ENCODE data around the gene OPRD1. TPM values are rescaled to one million over a fixed set of nuclear protein-coding genes. Genes with fewer than 3 reads are reported as not detected.
"Not testable (repeated sequence)": the region's sequence is repeated elsewhere in the genome, so short reads cannot be mapped to it uniquely, and the experiment has no call there.

OPRD1 gene
- total RNA-seq: not detected in 2 replicates

GRCh38 chr1:28811766-28812668, at the start of gene OPRD1:
TSS of gene OPRD1 (plus strand) at chr1:28812170. CDS start at chr1:28812384, 214 bp downstream.
- no peak for TF ChIP-seq CTCF (conservative IDR thresholded peaks at IDR 0.05; ENCODE audit: low read depth, low read length)
- H3K4me3 ChIP-seq (ENCODE audit: low read depth, low read length): no peak within 1 kb of the TSS
- DNase-seq (ENCODE audit: low read depth): no peak

- TF ChIP-seq CTCF (conservative IDR thresholded peaks at IDR 0.05; ENCODE audit: low read depth, low read length): no peak
- DNase-seq (ENCODE audit: low read depth): no peak
- H3K4me3 ChIP-seq (ENCODE audit: low read depth, low read length): no peak overlapping the region
Observed at GRCh38 chr1:28766532-28767183, 45.3 kb upstream of the OPRD1 start.

- TF ChIP-seq CTCF (conservative IDR thresholded peaks at IDR 0.05; ENCODE audit: low read depth, low read length): no peak
- DNase-seq (ENCODE audit: low read depth): no peak
- H3K4me3 ChIP-seq (ENCODE audit: low read depth, low read length): no peak overlapping the region
Observed at GRCh38 chr1:28770601-28771165, 41.3 kb upstream of the OPRD1 start.

- H3K4me3 ChIP-seq (ENCODE audit: low read depth, low read length); DNase-seq (ENCODE audit: low read depth): not testable (repeated sequence)
Observed at GRCh38 chr1:28771921-28772320, 40.0 kb upstream of the OPRD1 start.

GRCh38 chr1:28773105-28773504, 38.9 kb upstream of the OPRD1 start:
- no peak for DNase-seq (ENCODE audit: low read depth)
- TF ChIP-seq CTCF (conservative IDR thresholded peaks at IDR 0.05; ENCODE audit: low read depth, low read length): no peak
- no peak overlapping the region for H3K4me3 ChIP-seq (ENCODE audit: low read depth, low read length)

GRCh38 chr1:28775121-28775942, 36.6 kb upstream of the OPRD1 start:
- H3K4me3 ChIP-seq (ENCODE audit: low read depth, low read length): peak overlapping the region; percentile 60
- no peak for TF ChIP-seq CTCF (conservative IDR thresholded peaks at IDR 0.05; ENCODE audit: low read depth, low read length)
- no peak for DNase-seq (ENCODE audit: low read depth)

- TF ChIP-seq CTCF (conservative IDR thresholded peaks at IDR 0.05; ENCODE audit: low read depth, low read length): no peak
- no peak overlapping the region for H3K4me3 ChIP-seq (ENCODE audit: low read depth, low read length)
- DNase-seq (ENCODE audit: low read depth): no peak
Observed at GRCh38 chr1:28776341-28776740, 35.6 kb upstream of the OPRD1 start.

All from epithelial cell of proximal tubule (primary cell).